T-helper 1 cell treated with Interleukin-12 subunit alpha and Interleukin-12 subunit beta and Interleukin-4 antibody, amounts not matched to agents 30 μg/mL and 1 μg/mL, for 36 hours (primary cell): Measurements from ENCODE around the gene ZDHHC17.
"Not testable (repeated sequence)": the region's sequence is repeated elsewhere in the genome, so short reads cannot be mapped to it uniquely, and the experiment has no call there.

Experiments
- H3K27ac Mint-ChIP-seq: one replicate; pipeline ENCODE4 v1.8.0; 2021; ENCODE audit warnings: mild to moderate bottlenecking, mixed read lengths
- H3K27me3 Mint-ChIP-seq: one replicate; pipeline ENCODE4 v1.8.0; 2021; ENCODE audit warnings: low read depth, mixed read lengths
- H3K36me3 Mint-ChIP-seq: one replicate; pipeline ENCODE4 v1.8.0; 2021; ENCODE audit warnings: low read depth, mixed read lengths
- H3K4me1 Mint-ChIP-seq: one replicate; pipeline ENCODE4 v1.8.0; 2021; ENCODE audit warnings: low read depth, mixed read lengths
- H3K4me3 Mint-ChIP-seq: one replicate; pipeline ENCODE4 v1.8.0; 2021; ENCODE audit warnings: mild to moderate bottlenecking, moderate library complexity, mixed read lengths
- H3K9me3 Mint-ChIP-seq: one replicate; pipeline ENCODE4 v1.8.0; 2021; ENCODE audit warnings: mixed read lengths

Gene ZDHHC17

GRCh38 chr12:76763746-76764675 is at the start of gene ZDHHC17:
Gene ZDHHC17 (plus strand): TSS chr12:76764115. CDS start chr12:76764237, 122 bp downstream.
- peaks cover 1% of the 10 kb centered on the region for H3K36me3 Mint-ChIP-seq
- H3K4me1 Mint-ChIP-seq, result peaks cover 22% of the 10 kb centered on the region
- peaks cover 14% of the 10 kb centered on the region for H3K27me3 Mint-ChIP-seq
- peak within 1 kb of the TSS; percentile 98 for H3K4me3 Mint-ChIP-seq
- H3K9me3 Mint-ChIP-seq, result no peaks in the 10 kb centered on the region
- peak within 1 kb of the TSS; percentile 94 for H3K27ac Mint-ChIP-seq

- Mint-ChIP-seq H3K27me3 (no peaks in the 10 kb centered on the region), H3K9me3 (no peaks in the 10 kb centered on the region), H3K4me3 (no peak overlapping the region), H3K27ac (no peak overlapping the region), H3K4me1 (no peaks in the 10 kb centered on the region), H3K36me3 (no peaks in the 10 kb centered on the region)
These were observed 49.5 kb upstream of the ZDHHC17 start for GRCh38 chr12:76714415-76714814.

DNA sequence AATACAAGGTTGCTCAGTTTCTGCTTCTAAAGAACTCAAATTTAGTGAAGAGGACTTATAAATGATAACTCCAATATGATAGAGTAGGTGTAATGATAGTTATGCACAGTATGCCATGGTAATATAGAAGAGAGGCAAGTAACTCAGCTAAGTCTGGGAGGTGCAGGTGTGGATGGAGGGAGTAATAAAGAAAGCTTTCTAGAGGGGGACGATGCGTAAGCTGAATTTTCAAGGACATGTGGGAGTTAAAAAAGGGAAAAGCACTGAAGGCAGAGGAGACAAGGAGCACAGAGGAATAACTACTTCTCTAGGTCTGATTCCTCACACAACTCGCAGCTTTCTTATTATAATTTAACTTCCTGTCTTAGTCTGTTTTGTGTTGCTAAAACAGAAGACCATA is 49.1 kb upstream of the ZDHHC17 start:
- Mint-ChIP-seq H3K27ac (no peak overlapping the region), H3K4me1 (no peaks in the 10 kb centered on the region), H3K9me3 (no peaks in the 10 kb centered on the region), H3K36me3 (no peaks in the 10 kb centered on the region), H3K4me3 (no peak overlapping the region), H3K27me3 (no peaks in the 10 kb centered on the region)

- no peak overlapping the region for H3K4me3 Mint-ChIP-seq
- H3K36me3 Mint-ChIP-seq, result no peaks in the 10 kb centered on the region
- no peaks in the 10 kb centered on the region for H3K9me3 Mint-ChIP-seq
- no peaks in the 10 kb centered on the region for H3K27me3 Mint-ChIP-seq
- no peak overlapping the region for H3K27ac Mint-ChIP-seq
- H3K4me1 Mint-ChIP-seq, result no peaks in the 10 kb centered on the region
These were observed 48.6 kb upstream of the ZDHHC17 start for GRCh38 chr12:76715332-76715731.

GRCh38 chr12:76717314-76717713 is 46.6 kb upstream of the ZDHHC17 start:
- H3K36me3 Mint-ChIP-seq, result no peaks in the 10 kb centered on the region
- no peak overlapping the region for H3K27ac Mint-ChIP-seq
- no peak overlapping the region for H3K4me3 Mint-ChIP-seq
- peaks cover 3% of the 10 kb centered on the region for H3K27me3 Mint-ChIP-seq
- no peaks in the 10 kb centered on the region for H3K4me1 Mint-ChIP-seq
- no peaks in the 10 kb centered on the region for H3K9me3 Mint-ChIP-seq

DNA sequence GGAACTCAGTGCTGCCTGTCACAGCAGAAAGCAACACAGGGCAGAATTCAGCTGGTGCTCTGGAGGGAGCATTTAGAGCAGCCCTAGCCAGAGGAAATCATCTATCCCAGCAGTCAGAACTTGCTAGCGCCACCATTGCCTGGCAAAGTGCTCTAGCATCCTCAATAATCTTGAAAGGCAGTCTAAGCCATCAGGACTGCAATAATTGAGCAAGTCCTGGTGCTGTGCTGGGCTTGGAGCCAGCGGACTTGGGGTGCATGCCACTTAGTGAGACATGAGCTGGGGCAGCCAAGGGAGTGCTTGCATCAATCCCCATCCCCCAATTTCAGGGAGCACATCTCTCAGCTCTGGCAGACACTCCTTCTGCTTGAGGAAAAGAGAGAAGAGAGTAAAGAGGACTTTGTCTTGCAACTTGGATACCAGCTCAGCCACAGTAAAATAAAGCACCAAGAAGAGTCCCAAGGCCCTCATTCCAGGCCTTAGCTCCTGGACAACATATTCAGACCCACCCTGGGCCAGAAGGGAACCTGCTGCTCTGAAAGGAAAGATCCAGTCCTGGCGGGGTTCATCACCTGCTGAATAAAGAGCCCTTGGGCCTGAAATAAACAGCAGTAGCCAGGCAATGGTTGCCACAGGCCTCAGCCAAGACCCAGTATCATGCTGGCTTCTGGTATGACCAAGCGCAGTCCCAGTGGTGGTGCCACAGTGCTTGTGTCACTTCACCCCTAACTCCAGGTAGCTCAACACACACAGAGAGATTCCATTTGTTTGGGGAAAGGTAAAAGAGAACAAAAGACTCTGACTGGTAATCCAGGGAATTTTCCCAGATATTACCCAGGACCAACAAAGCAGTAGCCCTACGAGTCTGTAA is 44.5 kb upstream of the ZDHHC17 start:
- H3K27me3 Mint-ChIP-seq, result peaks cover 3% of the 10 kb centered on the region
- no peak overlapping the region for H3K27ac Mint-ChIP-seq
- H3K9me3 Mint-ChIP-seq, result no peaks in the 10 kb centered on the region
- H3K4me1 Mint-ChIP-seq, result no peaks in the 10 kb centered on the region
- no peak overlapping the region for H3K4me3 Mint-ChIP-seq
- no peaks in the 10 kb centered on the region for H3K36me3 Mint-ChIP-seq

DNA sequence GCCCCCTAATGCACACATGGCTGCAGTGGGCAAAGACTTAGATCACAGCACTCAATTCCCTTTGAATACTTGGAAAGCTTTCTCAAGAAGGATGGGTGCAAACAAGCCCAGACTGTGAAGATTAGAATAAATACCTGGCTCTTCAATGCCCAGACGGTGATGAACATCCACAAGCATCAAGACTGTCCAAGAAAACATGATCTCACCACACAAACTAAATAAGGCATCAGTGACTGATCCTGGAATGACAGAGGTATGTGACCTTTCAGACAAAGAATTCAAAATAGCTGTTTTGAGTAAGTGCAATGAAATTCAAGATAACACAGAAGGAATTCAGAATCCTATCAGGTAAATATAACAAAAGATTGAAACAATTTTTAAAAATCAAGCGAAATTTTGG is 43.8 kb upstream of the ZDHHC17 start:
- H3K4me1 Mint-ChIP-seq, result no peaks in the 10 kb centered on the region
- H3K4me3 Mint-ChIP-seq, result no peak overlapping the region
- no peaks in the 10 kb centered on the region for H3K9me3 Mint-ChIP-seq
- peaks cover 3% of the 10 kb centered on the region for H3K27me3 Mint-ChIP-seq
- no peak overlapping the region for H3K27ac Mint-ChIP-seq
- H3K36me3 Mint-ChIP-seq, result no peaks in the 10 kb centered on the region

- H3K9me3 Mint-ChIP-seq, result no peaks in the 10 kb centered on the region
- no peak overlapping the region for H3K4me3 Mint-ChIP-seq
- no peaks in the 10 kb centered on the region for H3K36me3 Mint-ChIP-seq
- H3K27ac Mint-ChIP-seq, result no peak overlapping the region
- no peaks in the 10 kb centered on the region for H3K27me3 Mint-ChIP-seq
- H3K4me1 Mint-ChIP-seq, result no peaks in the 10 kb centered on the region
These were observed 37.3 kb upstream of the ZDHHC17 start for GRCh38 chr12:76726626-76727025.

- H3K27me3 Mint-ChIP-seq, H3K27ac Mint-ChIP-seq, H3K4me1 Mint-ChIP-seq, H3K36me3 Mint-ChIP-seq, H3K4me3 Mint-ChIP-seq, H3K9me3 Mint-ChIP-seq: not testable (repeated sequence)
These were observed 31.7 kb upstream of the ZDHHC17 start for GRCh38 chr12:76732188-76732587.

DNA sequence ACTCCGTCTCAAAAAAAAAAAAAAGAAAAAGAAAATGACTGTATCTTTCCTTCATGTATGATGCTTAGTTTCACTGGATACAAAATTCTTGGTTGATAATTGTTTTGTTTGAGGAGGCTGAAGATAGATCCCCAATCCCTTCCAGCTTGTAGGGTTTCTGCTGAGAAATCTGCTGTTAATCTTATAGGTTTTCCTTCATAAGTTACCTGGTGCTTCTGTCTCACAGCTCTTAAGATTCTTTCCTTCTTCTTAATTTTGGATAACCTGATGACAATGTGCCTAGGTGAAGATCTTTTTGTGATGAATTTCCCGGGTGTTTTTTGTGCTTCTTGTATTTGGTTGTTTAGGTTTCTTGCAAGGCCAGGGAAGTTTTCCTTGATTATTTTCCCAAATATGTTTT is 26.2 kb upstream of the ZDHHC17 start:
- not testable (repeated sequence) for H3K27ac Mint-ChIP-seq, H3K4me1 Mint-ChIP-seq, H3K27me3 Mint-ChIP-seq, H3K36me3 Mint-ChIP-seq, H3K4me3 Mint-ChIP-seq
- peaks cover 19% of the 10 kb centered on the region for H3K9me3 Mint-ChIP-seq

GRCh38 chr12:76738824-76739579 is 24.9 kb upstream of the ZDHHC17 start:
- H3K36me3 Mint-ChIP-seq, result no peaks in the 10 kb centered on the region
- no peaks in the 10 kb centered on the region for H3K4me1 Mint-ChIP-seq
- no peaks in the 10 kb centered on the region for H3K27me3 Mint-ChIP-seq
- no peak overlapping the region for H3K27ac Mint-ChIP-seq
- no peak overlapping the region for H3K4me3 Mint-ChIP-seq
- peaks cover 11% of the 10 kb centered on the region for H3K9me3 Mint-ChIP-seq

GRCh38 chr12:76739896-76740295 is 24.0 kb upstream of the ZDHHC17 start:
- H3K4me3 Mint-ChIP-seq, result no peak overlapping the region
- H3K9me3 Mint-ChIP-seq, result peaks cover 11% of the 10 kb centered on the region
- no peak overlapping the region for H3K27ac Mint-ChIP-seq

DNA sequence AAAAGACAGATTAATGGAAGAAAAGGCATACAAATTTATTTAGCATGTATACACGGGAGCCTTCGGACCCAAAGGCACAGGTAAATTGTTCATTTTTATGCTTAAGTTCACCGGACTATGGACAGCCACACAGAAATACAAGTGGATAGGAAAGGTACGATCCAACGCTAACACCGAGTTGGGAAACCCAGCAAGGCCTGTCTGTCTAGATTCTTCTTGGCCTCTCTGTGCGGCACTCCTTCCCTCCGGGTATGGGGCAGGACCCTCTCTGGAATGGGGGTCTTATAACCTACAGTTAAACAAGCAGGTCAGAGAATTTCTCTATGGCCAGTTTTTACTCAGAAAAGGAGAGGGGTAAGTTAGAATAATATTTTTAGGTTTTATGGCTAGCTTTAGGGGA is 23.4 kb upstream of the ZDHHC17 start:
- Mint-ChIP-seq H3K4me3 (no peak overlapping the region), H3K27me3 (no peaks in the 10 kb centered on the region), H3K9me3 (peaks cover 11% of the 10 kb centered on the region), H3K36me3 (no peaks in the 10 kb centered on the region), H3K27ac (no peak overlapping the region), H3K4me1 (no peaks in the 10 kb centered on the region)

More at GRCh38 chr12:76739896-76740295, 24.0 kb upstream of the ZDHHC17 start:
- no peaks in the 10 kb centered on the region for H3K27me3 Mint-ChIP-seq
- no peaks in the 10 kb centered on the region for H3K36me3 Mint-ChIP-seq
- no peaks in the 10 kb centered on the region for H3K4me1 Mint-ChIP-seq

- H3K27me3 Mint-ChIP-seq, result peaks cover 6% of the 10 kb centered on the region
- no peaks in the 10 kb centered on the region for H3K4me1 Mint-ChIP-seq
- H3K4me3 Mint-ChIP-seq, result no peak overlapping the region
- no peaks in the 10 kb centered on the region for H3K9me3 Mint-ChIP-seq
- H3K27ac Mint-ChIP-seq, result no peak overlapping the region
- no peaks in the 10 kb centered on the region for H3K36me3 Mint-ChIP-seq
These were observed 18.6 kb upstream of the ZDHHC17 start for GRCh38 chr12:76745343-76745742.
